HepG2 (cell line): ENCODE results near the gene MAEA. TPM values are rescaled to one million over a fixed set of nuclear protein-coding genes. Genes with fewer than 3 reads are reported as not detected.

Experiments
- ATAC-seq: fragments of 200-7000 bp; cut with Tn5 transposase; 3 replicates; pipeline ENCODE4 v1.9.1; 2020; ENCODE audit warnings: mild to moderate bottlenecking, moderate library complexity
- BruUV-seq: library from RNA; stranded (reverse); fragments of 400-500 nt; replicated peaks from 2 replicates; lab custom pipeline; 2021; lab: Mats Ljungman, UMichigan
- CTCF ChIA-PET: fragments of 300-600 bp; formaldehyde crosslinking; extraction: SDS; loops from one replicate; lab custom pipeline; 2021; ENCODE audit warnings: low total read pairs, inconsistent platforms, low intra/inter-chr PET ratio; lab: Yijun Ruan, JAX
- POLR2A ChIA-PET: fragments of 350-600 bp; sonication (Branson Sonifier 250); formaldehyde crosslinking; loops from one replicate; lab custom pipeline; 2020; ENCODE audit warnings: antibody characterized with exemption, inconsistent platforms; lab: Yijun Ruan, JAX
- DNase-seq: peaks from one replicate; pipeline ENCODE4 v3.0.0-alpha.2; 2015; ENCODE audit warnings: low spot score
- FAIRE-seq: peaks from 3 replicates; lab custom pipeline; 2011; peaks lifted over from hg19 to GRCh38; lab: Jason Lieb, UNC
- H2AFZ ChIP-seq: one replicate; pipeline ENCODE4 v1.6.1; 2011; ENCODE audit warnings: low read length, inconsistent platforms
- H3K27ac ChIP-seq: fragments of 300-600 bp; 3 replicates; pipeline ENCODE4 v1.8.0; 2011; ENCODE audit warnings: mixed run types, mild to moderate bottlenecking, mixed read lengths, low read length, inconsistent platforms; ENCODE audit not compliant: insufficient read depth; ENCODE audit errors: extremely low read length
- H3K27me3 ChIP-seq, 2 experiments: fragments of 200-600 bp in 1 of 2; 2 replicates in 1 of 2; 3 replicates in 1 of 2; pipeline versions ENCODE4 v1.6.0 to v1.8.0; 2011; ENCODE audit warnings: low read length in 2 of 2, mild to moderate bottlenecking in 2 of 2, moderate library complexity in 2 of 2, inconsistent platforms in 1 of 2; ENCODE audit not compliant: insufficient read depth in 2 of 2, control insufficient read depth in 1 of 2
- H3K36me3 ChIP-seq, 2 experiments: fragments of 200-600 bp in 1 of 2; replicated peaks in 1 of 2; 2 replicates in 1 of 2; 3 replicates in 1 of 2; pipeline versions ENCODE4 v1.5.1 to v1.8.0; 2011; ENCODE audit warnings: low read length in 2 of 2, inconsistent platforms in 1 of 2; ENCODE audit not compliant: insufficient read depth in 2 of 2, control insufficient read depth in 1 of 2
- H3K4me1 ChIP-seq: 2 replicates; pipeline ENCODE4 v1.5.1; 2012; ENCODE audit warnings: low read length, inconsistent platforms; ENCODE audit not compliant: insufficient read depth
- H3K4me2 ChIP-seq: 2 replicates; pipeline ENCODE4 v1.6.0; 2011; ENCODE audit warnings: low read depth, low read length, inconsistent platforms
- H3K4me3 ChIP-seq, 3 experiments: fragments of 200-600 bp in 1 of 3; sonication (generic), shearing (Covaris generic) in 1 of 3; replicated peaks in 1 of 3; 2 replicates each; pipeline ENCODE4 v1.5.1; 2011 to 2016; ENCODE audit warnings: low read length in 3 of 3, inconsistent platforms in 2 of 3, low read depth in 2 of 3, mild to moderate bottlenecking in 2 of 3, control low read depth in 1 of 3, mixed read lengths in 1 of 3; ENCODE audit not compliant: insufficient read depth in 1 of 3
- H3K79me2 ChIP-seq: one replicate; pipeline ENCODE4 v1.6.1; 2011; ENCODE audit warnings: low read length, inconsistent platforms; ENCODE audit not compliant: insufficient read depth
- H3K9ac ChIP-seq: 2 replicates; pipeline ENCODE4 v1.6.0; 2011; ENCODE audit warnings: mild to moderate bottlenecking, low read depth, low read length, inconsistent platforms; ENCODE audit not compliant: insufficient read depth
- H3K9me3 ChIP-seq: 2 replicates; pipeline ENCODE4 v1.5.1; 2012; ENCODE audit warnings: mild to moderate bottlenecking, low read length
- H4K20me1 ChIP-seq: 2 replicates; pipeline ENCODE4 v1.6.0; 2011; ENCODE audit warnings: inconsistent platforms, mild to moderate bottlenecking, low read length, moderate library complexity; ENCODE audit not compliant: insufficient read depth
- MEIS2 ChIP-seq: sonication (generic); formaldehyde crosslinking; IDR thresholded peaks from 2 replicates; pipeline ENCODE4 v1.9.0; 2021; ENCODE audit warnings: mild to moderate bottlenecking, missing genetic modification reagents
- NFATC3 ChIP-seq: sonication (generic); formaldehyde crosslinking; IDR thresholded peaks from 2 replicates; pipeline ENCODE4 v1.5.1; 2020; ENCODE audit warnings: mild to moderate bottlenecking, missing genetic modification reagents
- PLRG1 ChIP-seq: fragments of 450-650 bp; conservative IDR thresholded peaks from 2 replicates; pipeline ENCODE4 v1.6.1; 2016
- SP140L ChIP-seq: sonication (generic); formaldehyde crosslinking; IDR thresholded peaks from 2 replicates; pipeline ENCODE4 v1.4.0; 2020; ENCODE audit warnings: missing genetic modification reagents, borderline replicate concordance
- ZNF460 ChIP-seq: sonication (generic); formaldehyde crosslinking; IDR thresholded peaks from 2 replicates; pipeline ENCODE4 v1.5.1; 2020; ENCODE audit warnings: missing genetic modification reagents, mild to moderate bottlenecking, borderline replicate concordance
- ZNF503 ChIP-seq: sonication (generic); formaldehyde crosslinking; IDR thresholded peaks from 2 replicates; pipeline ENCODE4 v1.4.0; 2020; ENCODE audit warnings: missing genetic modification reagents
- WGBS: methylation state at CpG from one replicate; pipeline ENCODE4 v1.1.6; 2017; ENCODE audit warnings: low lambda C conversion rate; 5-methylcytosine and 5-hydroxymethylcytosine counted together
- in situ Hi-C: cut with HindIII; loops from 2 replicates; pipeline ENCODE4 v1.10.0; 2017; ENCODE audit warnings: low pct_unique_long_range_greater_than_20kb; ENCODE audit not compliant: extremely low pct_ligation_motif_present
- intact Hi-C: fragments of 100-400 bp; cut with micrococcal nuclease; formaldehyde crosslinking; loops from one replicate; pipeline ENCODE4 v1.10.0; 2022; ENCODE audit not compliant: unreplicated experiment
- polyA plus RNA-seq, 8 experiments: library from polyadenylated mRNA; depleted of rRNA in 3 of 8; stranded (reverse) in 7 of 8; unstranded in 1 of 8; fragments of >200 nt; fragmentation: Illumina TruSeq in 4 of 8; extraction: Trizol in 4 of 8; gene quantifications; 2 replicates each; pipeline versions ENCODE4 v1.2.1 to v1.2.3, GENCODE V29; 2011 to 2016; ENCODE audit warnings: low read depth in 4 of 8, missing spikeins in 1 of 8, mixed read lengths in 1 of 8; ENCODE audit not compliant: insufficient read depth in 1 of 8
- total RNA-seq, 5 experiments: library from RNA; depleted of rRNA; stranded (reverse); fragments of >200 nt; fragmentation: Illumina TruSeq; extraction: Trizol; gene quantifications; 2 replicates each; pipeline ENCODE4 v1.2.3, GENCODE V29; 2016; ENCODE audit warnings: low read depth in 1 of 5

Gene MAEA
- total and polyA plus RNA-seq, 2 of the 13 experiments (the other 11 are each of a cell fraction or from before 2014, with no cell fraction given) = 52.0 to 57.1 TPM

- Histone ChIP-seq H3K4me2 (no peak overlapping the region), H3K4me3 (no peak overlapping the region), H3K27ac (no peak overlapping the region), H3K27me3 (no peaks in the 10 kb centered on the region; a peak in 1 of 5 replicates), H3K4me1 (peaks cover 19% of the 10 kb centered on the region), H3K9me3 (peaks cover 5% of the 10 kb centered on the region; the same call in 1 of the 2 replicates), H3K9ac (no peak overlapping the region), H3K36me3 (no peaks in the 10 kb centered on the region), H2AFZ (no peak overlapping the region), H3K79me2 (peaks cover 7% of the 10 kb centered on the region), H4K20me1 (no peaks in the 10 kb centered on the region)
- in situ Hi-C loops = no loop called here
- intact Hi-C loops = no loop called here
- no peak for FAIRE-seq
- POLR2A ChIA-PET = no interaction called here
- CTCF ChIA-PET = no interaction called here
- BruUV-seq = no TSS peak
- DNase-seq = no peak
- no peak for ATAC-seq
- TF ChIP-seq SP140L (CRISPR knock-in tag) = no peak
- WGBS = 51% methylated on average over 9 of the region's 9 CpGs
Measured at GRCh38 chr4:1283711-1284110, 6.0 kb upstream of the MAEA start.

- 68% methylated on average over 8 of the region's 11 CpGs for WGBS
- TF ChIP-seq MEIS2 (CRISPR knock-in tag) = no peak
- TF ChIP-seq NFATC3 (CRISPR knock-in tag) = no peak
- TF ChIP-seq ZNF503 (CRISPR knock-in tag) = no peak
- TF ChIP-seq ZNF460 (CRISPR knock-in tag) = no peak
- no peak for TF ChIP-seq PLRG1
- ATAC-seq (no peak), DNase-seq (no peak), FAIRE-seq (no peak)
- no peak overlapping the region for H3K4me3 ChIP-seq
- H4K20me1 ChIP-seq = no peaks in the 10 kb centered on the region
- CTCF ChIA-PET = interaction anchor here (1.2 to 1.9 kb wide), 2 partner anchors 118 to 155 kb away, joined by 3 to 7 read pairs; no protein-coding TSS in a partner anchor
- H3K4me1 ChIP-seq = peaks cover 20% of the 10 kb centered on the region
- peaks cover 5% of the 10 kb centered on the region; the same call in 1 of the 2 replicates for H3K9me3 ChIP-seq
- peaks cover 15% of the 10 kb centered on the region for H3K79me2 ChIP-seq
- intact Hi-C loops = no loop called here
- H3K27ac ChIP-seq = no peak overlapping the region
- no TSS peak for BruUV-seq
- H3K9ac ChIP-seq = no peak overlapping the region
- POLR2A ChIA-PET = interaction anchor here (1.3 kb wide), 1 partner anchor 24 kb away, joined by 6 read pairs; no protein-coding TSS in a partner anchor
- no peak overlapping the region for H2AFZ ChIP-seq
- in situ Hi-C loops = no loop called here
- H3K27me3 ChIP-seq = no peaks in the 10 kb centered on the region; a peak in 1 of 5 replicates
- H3K4me2 ChIP-seq = no peak overlapping the region
- H3K36me3 ChIP-seq = no peaks in the 10 kb centered on the region
Measured at GRCh38 chr4:1285151-1285789, 4.4 kb upstream of the MAEA start.
